ENCODE measurements around the gene SIAE. TPM values are rescaled to one million over a fixed set of nuclear protein-coding genes. Genes with fewer than 3 reads are reported as not detected.

SIAE gene
- total and polyA plus RNA-seq, 2 donors from 2014 or later, result 53.2 to 59.7 TPM

DNA sequence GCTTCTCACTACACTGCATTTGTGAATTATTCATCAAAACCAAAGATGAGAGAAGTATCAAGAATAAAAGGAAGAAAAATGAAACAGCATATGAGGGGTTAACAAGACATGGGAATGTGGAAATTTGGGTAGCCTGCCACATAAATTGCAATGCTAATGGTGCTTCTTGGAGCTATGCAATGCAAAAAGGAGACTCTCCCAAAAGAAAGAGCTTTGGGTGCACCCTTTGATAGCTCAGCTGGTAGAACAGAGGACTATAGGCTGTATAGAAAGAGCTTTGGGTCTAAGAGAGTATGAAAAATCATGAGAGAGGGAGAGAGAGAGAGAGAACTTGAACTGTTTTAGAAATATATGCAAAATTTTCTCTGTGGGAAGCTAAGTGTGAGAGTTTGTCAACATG is 26.5 kb upstream of the SIAE start:
- Histone ChIP-seq H3K4me3 (ENCODE audit: low read length in 3 of 3) (no peak overlapping the region), H3K4me1 (ENCODE audit: control insufficient read depth in 2 of 3, insufficient read depth in 2 of 3, low read depth in 1 of 3, low read length in 3 of 3) (no peaks in the 10 kb centered on the region), H3K9me3 (ENCODE audit: control insufficient read depth in 2 of 3, insufficient read depth in 1 of 3, low read length in 3 of 3) (no peaks in the 10 kb centered on the region), H3K27ac (ENCODE audit: low read depth in 2 of 2, low read length in 2 of 2) (no peak overlapping the region), H3K27me3 (ENCODE audit: control insufficient read depth, insufficient read depth, low read length) (no peaks in the 10 kb centered on the region), H3K9ac (ENCODE audit: low read length in 3 of 3) (no peak overlapping the region), H3K36me3 (ENCODE audit: control insufficient read depth in 2 of 3, insufficient read depth in 3 of 3, low read length in 3 of 3) (no peaks in the 10 kb centered on the region)
- intact Hi-C loops (cut with DNase I), result no loop called here
- FAIRE-seq, result no peak
- no peak for DNase-seq
- TF ChIP-seq, protein P1, sequence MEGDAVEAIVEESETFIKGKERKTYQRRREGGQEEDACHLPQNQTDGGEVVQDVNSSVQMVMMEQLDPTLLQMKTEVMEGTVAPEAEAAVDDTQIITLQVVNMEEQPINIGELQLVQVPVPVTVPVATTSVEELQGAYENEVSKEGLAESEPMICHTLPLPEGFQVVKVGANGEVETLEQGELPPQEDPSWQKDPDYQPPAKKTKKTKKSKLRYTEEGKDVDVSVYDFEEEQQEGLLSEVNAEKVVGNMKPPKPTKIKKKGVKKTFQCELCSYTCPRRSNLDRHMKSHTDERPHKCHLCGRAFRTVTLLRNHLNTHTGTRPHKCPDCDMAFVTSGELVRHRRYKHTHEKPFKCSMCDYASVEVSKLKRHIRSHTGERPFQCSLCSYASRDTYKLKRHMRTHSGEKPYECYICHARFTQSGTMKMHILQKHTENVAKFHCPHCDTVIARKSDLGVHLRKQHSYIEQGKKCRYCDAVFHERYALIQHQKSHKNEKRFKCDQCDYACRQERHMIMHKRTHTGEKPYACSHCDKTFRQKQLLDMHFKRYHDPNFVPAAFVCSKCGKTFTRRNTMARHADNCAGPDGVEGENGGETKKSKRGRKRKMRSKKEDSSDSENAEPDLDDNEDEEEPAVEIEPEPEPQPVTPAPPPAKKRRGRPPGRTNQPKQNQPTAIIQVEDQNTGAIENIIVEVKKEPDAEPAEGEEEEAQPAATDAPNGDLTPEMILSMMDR (IDR thresholded peaks at IDR 0.05; ENCODE audit: borderline replicate concordance, extremely low read depth, insufficient read depth), result no peak

DNA sequence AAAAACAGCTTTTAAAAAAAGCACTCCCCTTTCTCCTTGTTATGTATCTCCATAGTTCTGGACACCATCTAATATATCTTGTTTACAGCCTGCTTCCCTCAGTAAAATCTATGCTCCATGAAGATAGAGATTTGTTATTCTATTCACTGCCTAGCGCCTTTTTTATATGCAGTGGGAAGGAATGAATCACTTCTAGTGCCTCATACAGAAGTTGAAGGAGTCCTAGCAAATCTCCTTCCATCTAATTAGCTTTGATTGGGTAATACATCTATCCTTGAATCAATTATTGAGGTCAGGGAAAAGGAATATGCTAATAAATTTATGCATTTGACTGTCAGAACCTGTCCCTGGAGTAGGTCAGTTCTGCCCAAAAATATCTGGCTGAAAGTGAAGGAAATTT is 26.0 kb upstream of the SIAE start:
- FAIRE-seq (no peak), DNase-seq (no peak)

DNA sequence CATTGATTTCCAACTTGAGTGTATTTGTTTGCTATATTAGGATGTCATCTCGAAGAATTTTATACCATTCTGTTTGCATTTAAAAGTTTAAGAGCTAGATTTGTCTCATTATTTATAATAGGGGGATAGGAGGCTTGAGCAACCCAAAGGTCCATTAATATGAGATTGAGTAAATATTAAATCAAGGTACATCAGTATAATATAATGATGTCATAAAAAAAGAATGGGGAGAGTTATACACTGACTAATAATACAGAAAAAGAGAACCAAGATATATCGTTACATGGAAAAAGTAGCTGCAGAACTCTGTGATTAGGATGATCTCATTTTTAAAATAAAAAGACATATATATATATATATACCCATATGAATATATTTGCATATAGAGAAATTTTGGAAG is 19.6 kb upstream of the SIAE start:
- TF ChIP-seq, protein P1 (IDR thresholded peaks at IDR 0.05; ENCODE audit: borderline replicate concordance, extremely low read depth, insufficient read depth), result no peak
- H3K4me3 ChIP-seq (ENCODE audit: low read length in 3 of 3), result no peak overlapping the region
- no peak overlapping the region for H3K9ac ChIP-seq (ENCODE audit: low read length in 3 of 3)
- no peaks in the 10 kb centered on the region for H3K36me3 ChIP-seq (ENCODE audit: control insufficient read depth in 2 of 3, insufficient read depth in 3 of 3, low read length in 3 of 3)
- no peaks in the 10 kb centered on the region for H3K27me3 ChIP-seq (ENCODE audit: control insufficient read depth, insufficient read depth, low read length)
- DNase-seq, result no peak
- H3K4me1 ChIP-seq (ENCODE audit: control insufficient read depth in 2 of 3, insufficient read depth in 2 of 3, low read depth in 1 of 3, low read length in 3 of 3), result no peaks in the 10 kb centered on the region
- intact Hi-C loops (cut with DNase I), result no loop called here
- FAIRE-seq, result no peak
- H3K9me3 ChIP-seq (ENCODE audit: control insufficient read depth in 2 of 3, insufficient read depth in 1 of 3, low read length in 3 of 3), result no peaks in the 10 kb centered on the region
- no peak overlapping the region for H3K27ac ChIP-seq (ENCODE audit: low read depth in 2 of 2, low read length in 2 of 2)

More for the DNA sequence above, 26.0 kb upstream of the SIAE start:
- TF ChIP-seq, protein P1 (IDR thresholded peaks at IDR 0.05; ENCODE audit: borderline replicate concordance, extremely low read depth, insufficient read depth), result no peak
- H3K36me3 ChIP-seq (ENCODE audit: control insufficient read depth in 2 of 3, insufficient read depth in 3 of 3, low read length in 3 of 3), result no peaks in the 10 kb centered on the region
- no peak overlapping the region for H3K9ac ChIP-seq (ENCODE audit: low read length in 3 of 3)
- no peak overlapping the region for H3K27ac ChIP-seq (ENCODE audit: low read depth in 2 of 2, low read length in 2 of 2)
- H3K4me3 ChIP-seq (ENCODE audit: low read length in 3 of 3), result no peak overlapping the region
- no peaks in the 10 kb centered on the region for H3K9me3 ChIP-seq (ENCODE audit: control insufficient read depth in 2 of 3, insufficient read depth in 1 of 3, low read length in 3 of 3)
- H3K4me1 ChIP-seq (ENCODE audit: control insufficient read depth in 2 of 3, insufficient read depth in 2 of 3, low read depth in 1 of 3, low read length in 3 of 3), result no peaks in the 10 kb centered on the region
- intact Hi-C loops (cut with DNase I), result no loop called here
- no peaks in the 10 kb centered on the region for H3K27me3 ChIP-seq (ENCODE audit: control insufficient read depth, insufficient read depth, low read length)

DNA sequence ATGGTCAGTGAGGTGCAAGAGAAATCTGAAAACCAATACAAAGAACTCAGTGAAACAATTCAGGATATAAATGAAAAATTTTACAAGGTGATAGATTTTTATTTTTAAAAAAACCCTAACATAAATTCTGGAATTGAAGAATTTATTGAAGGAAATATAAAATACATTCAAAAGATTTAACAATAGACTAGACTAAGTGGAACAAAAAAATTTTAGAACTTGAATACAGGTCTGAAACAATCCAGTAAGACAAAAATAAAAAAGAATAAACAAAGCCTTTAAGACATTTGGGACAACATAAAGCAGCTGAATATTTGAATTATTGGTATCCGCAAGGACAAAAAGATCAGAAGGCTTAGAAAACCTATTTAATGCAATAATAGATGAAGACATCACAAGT is 8.9 kb upstream of the SIAE start:
- Histone ChIP-seq H3K4me3 (ENCODE audit: low read length in 3 of 3) (no peak overlapping the region), H3K9me3 (ENCODE audit: control insufficient read depth in 2 of 3, insufficient read depth in 1 of 3, low read length in 3 of 3) (peaks cover 0 to 6% (median 0%) of the 10 kb centered on the region in 3 donors), H3K36me3 (ENCODE audit: control insufficient read depth in 2 of 3, insufficient read depth in 3 of 3, low read length in 3 of 3) (no peaks in the 10 kb centered on the region), H3K27me3 (ENCODE audit: control insufficient read depth, insufficient read depth, low read length) (no peaks in the 10 kb centered on the region), H3K27ac (ENCODE audit: low read depth in 2 of 2, low read length in 2 of 2) (no peak overlapping the region), H3K9ac (ENCODE audit: low read length in 3 of 3) (no peak overlapping the region), H3K4me1 (ENCODE audit: control insufficient read depth in 2 of 3, insufficient read depth in 2 of 3, low read depth in 1 of 3, low read length in 3 of 3) (no peaks in the 10 kb centered on the region)
- FAIRE-seq, result no peak
- TF ChIP-seq, protein P1 (IDR thresholded peaks at IDR 0.05; ENCODE audit: borderline replicate concordance, extremely low read depth, insufficient read depth), result no peak
- intact Hi-C loops (cut with DNase I), result no loop called here
- DNase-seq, result no peak
